PC-9 (cell line): ENCODE data around the gene GRK2. TPM values are rescaled to one million over a fixed set of nuclear protein-coding genes. Genes with fewer than 3 reads are reported as not detected.

Experiments used
- BruUV-seq: library from RNA; stranded (reverse); fragments of 400-500 nt; replicated peaks from 2 replicates; lab custom pipeline; 2021; lab: Mats Ljungman, UMichigan
- CTCF ChIA-PET: fragments of 300-600 bp; sonication (Branson Sonifier 250); formaldehyde crosslinking; loops from one replicate; lab custom pipeline; 2022; ENCODE audit warnings: antibody characterized with exemption; lab: Charles Lee
- POLR2A ChIA-PET: fragments of 300-600 bp; sonication (Branson Sonifier 250); formaldehyde crosslinking; loops from one replicate; lab custom pipeline; 2022; ENCODE audit warnings: antibody characterized with exemption; ENCODE audit not compliant: unreplicated experiment; lab: Charles Lee
- DNase-seq, 2 experiments: peaks; one replicate each; pipeline versions ENCODE4 v3.0.0 to v3.0.0-alpha.2; 2015 to 2022; ENCODE audit warnings: mixed read lengths in 1 of 2
- H2AFZ ChIP-seq: fragments of 200-600 bp; sonication (generic); 2 replicates; pipeline ENCODE4 v1.8.1; 2017; ENCODE audit warnings: antibody characterized with exemption
- H3F3A ChIP-seq: fragments of 200-600 bp; sonication (generic); 2 replicates; pipeline ENCODE4 v1.8.1; 2017; ENCODE audit warnings: antibody characterized with exemption, mild to moderate bottlenecking, low read depth; ENCODE audit not compliant: insufficient read depth
- H3K27ac ChIP-seq: fragments of 200-600 bp; sonication (generic); 2 replicates; pipeline ENCODE4 v1.6.1; 2016; ENCODE audit warnings: mixed run types
- H3K27me3 ChIP-seq: fragments of 200-600 bp; sonication (generic); 2 replicates; pipeline ENCODE4 v1.6.1; 2016; ENCODE audit warnings: low read depth, mixed run types; ENCODE audit not compliant: insufficient read depth
- H3K36me3 ChIP-seq: fragments of 200-600 bp; sonication (generic); 2 replicates; pipeline ENCODE4 v1.6.1; 2016; ENCODE audit warnings: low read depth, mixed run types
- H3K4me1 ChIP-seq: fragments of 200-600 bp; sonication (generic); replicated peaks from 2 replicates; pipeline ENCODE4 v1.6.1; 2016; ENCODE audit warnings: mixed run types; ENCODE audit not compliant: insufficient read depth
- H3K4me2 ChIP-seq: fragments of 200-600 bp; sonication (generic); 2 replicates; pipeline ENCODE4 v1.6.1; 2017; ENCODE audit warnings: mixed run types
- H3K4me3 ChIP-seq: fragments of 200-600 bp; sonication (generic); 2 replicates; pipeline ENCODE4 v1.6.1; 2016; ENCODE audit warnings: mixed run types
- H3K79me2 ChIP-seq: fragments of 200-600 bp; sonication (generic); 2 replicates; pipeline ENCODE4 v1.6.1; 2017; ENCODE audit warnings: low read depth, mixed run types
- H3K9me2 ChIP-seq: fragments of 200-600 bp; sonication (generic); 2 replicates; pipeline ENCODE4 v1.8.1; 2017; ENCODE audit warnings: mild to moderate bottlenecking; ENCODE audit not compliant: insufficient read depth
- H3K9me3 ChIP-seq: fragments of 200-600 bp; sonication (generic); 2 replicates; pipeline ENCODE4 v1.8.1; 2016; ENCODE audit warnings: low read depth; ENCODE audit not compliant: insufficient read depth
- H4K20me1 ChIP-seq: fragments of 200-600 bp; sonication (generic); 2 replicates; pipeline ENCODE4 v1.8.1; 2017; ENCODE audit not compliant: insufficient read depth
- EZH2 ChIP-seq: fragments of 200-600 bp; sonication (generic); IDR thresholded peaks from 2 replicates; pipeline ENCODE4 v1.8.0; 2017; ENCODE audit warnings: antibody characterized with exemption, low read depth
- intact Hi-C: fragments of 100-400 bp; cut with micrococcal nuclease; formaldehyde crosslinking; loops from one replicate; pipeline ENCODE4 v1.10.0; 2022; ENCODE audit not compliant: unreplicated experiment
- total RNA-seq: library from RNA; stranded (reverse); gene quantifications from 2 replicates; pipeline ENCODE4 v1.2.3, GENCODE V29; 2021
- TF ChIP-seq, protein P1 (sequence below): fragments of 200-600 bp; sonication (generic); conservative IDR thresholded peaks from 2 replicates; pipeline ENCODE4 v1.6.1; 2017; ENCODE audit warnings: mixed run types, antibody characterized with exemption, mild to moderate bottlenecking, moderate library complexity

The GRK2 gene
- total RNA-seq, 1 experiment from 2014 or later = 76.7 TPM

DNA sequence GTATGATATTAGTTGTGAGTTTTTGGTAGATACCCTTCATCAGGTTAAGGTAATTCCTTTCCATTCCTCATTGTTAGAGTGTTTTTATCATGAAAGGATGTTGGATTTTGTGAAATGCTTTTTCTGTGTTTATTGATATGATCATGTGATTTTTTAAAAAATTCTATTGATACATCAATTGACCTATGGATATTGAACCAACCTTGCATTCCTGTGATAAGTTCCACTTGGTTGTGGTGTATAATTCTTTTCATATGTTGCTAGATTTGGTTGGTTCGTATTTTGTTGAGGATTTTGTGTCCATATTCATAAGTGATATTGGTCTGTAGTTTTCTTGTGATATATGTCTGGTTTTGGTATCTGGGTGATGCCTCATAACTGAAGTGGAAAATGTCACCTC lies 29.6 kb downstream of the GRK2 start:
- Histone ChIP-seq H3F3A (peaks cover 44% of the 10 kb centered on the region), H3K4me3 (no peak overlapping the region), H3K79me2 (peaks cover 48% of the 10 kb centered on the region), H3K27ac (no peak overlapping the region), H3K27me3 (no peaks in the 10 kb centered on the region), H3K4me2 (no peak overlapping the region), H3K4me1 (peaks cover 30% of the 10 kb centered on the region), H2AFZ (no peak overlapping the region), H4K20me1 (no peaks in the 10 kb centered on the region), H3K36me3 (peaks cover 59% of the 10 kb centered on the region), H3K9me3 (peaks cover 8% of the 10 kb centered on the region), H3K9me2 (no peaks in the 10 kb centered on the region)
- TF ChIP-seq EZH2 = no peak
- TF ChIP-seq, protein P1, sequence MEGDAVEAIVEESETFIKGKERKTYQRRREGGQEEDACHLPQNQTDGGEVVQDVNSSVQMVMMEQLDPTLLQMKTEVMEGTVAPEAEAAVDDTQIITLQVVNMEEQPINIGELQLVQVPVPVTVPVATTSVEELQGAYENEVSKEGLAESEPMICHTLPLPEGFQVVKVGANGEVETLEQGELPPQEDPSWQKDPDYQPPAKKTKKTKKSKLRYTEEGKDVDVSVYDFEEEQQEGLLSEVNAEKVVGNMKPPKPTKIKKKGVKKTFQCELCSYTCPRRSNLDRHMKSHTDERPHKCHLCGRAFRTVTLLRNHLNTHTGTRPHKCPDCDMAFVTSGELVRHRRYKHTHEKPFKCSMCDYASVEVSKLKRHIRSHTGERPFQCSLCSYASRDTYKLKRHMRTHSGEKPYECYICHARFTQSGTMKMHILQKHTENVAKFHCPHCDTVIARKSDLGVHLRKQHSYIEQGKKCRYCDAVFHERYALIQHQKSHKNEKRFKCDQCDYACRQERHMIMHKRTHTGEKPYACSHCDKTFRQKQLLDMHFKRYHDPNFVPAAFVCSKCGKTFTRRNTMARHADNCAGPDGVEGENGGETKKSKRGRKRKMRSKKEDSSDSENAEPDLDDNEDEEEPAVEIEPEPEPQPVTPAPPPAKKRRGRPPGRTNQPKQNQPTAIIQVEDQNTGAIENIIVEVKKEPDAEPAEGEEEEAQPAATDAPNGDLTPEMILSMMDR = no peak
- BruUV-seq = no TSS peak
- POLR2A ChIA-PET = no interaction called here
- no peak for DNase-seq
- CTCF ChIA-PET = no interaction called here
- intact Hi-C loops = no loop called here

DNA sequence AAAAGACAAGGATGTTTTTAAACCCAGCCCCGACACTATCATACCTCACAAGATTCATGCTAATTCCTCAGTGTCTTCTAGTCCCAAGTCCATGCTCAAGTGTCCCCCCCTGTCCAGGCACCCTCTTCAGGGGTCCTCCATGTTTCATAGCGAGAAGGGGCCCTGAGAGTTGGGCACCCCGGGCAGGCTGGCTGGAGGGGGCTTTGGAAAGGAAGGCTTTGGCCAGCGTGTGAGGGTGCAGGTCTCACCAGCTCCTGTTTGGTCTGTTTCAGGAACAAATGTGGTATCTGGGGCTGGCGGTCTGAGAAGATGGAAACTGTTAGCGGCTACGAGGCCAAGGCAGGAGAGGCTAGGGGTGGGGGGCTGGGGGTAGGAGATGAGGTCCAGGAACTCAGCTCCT lies 32.5 kb downstream of the GRK2 start:
- H3K9me2 ChIP-seq = no peaks in the 10 kb centered on the region
- no peaks in the 10 kb centered on the region for H4K20me1 ChIP-seq
- peaks cover 21% of the 10 kb centered on the region for H3K4me1 ChIP-seq
- H3K4me2 ChIP-seq = no peak overlapping the region
- H2AFZ ChIP-seq = no peak overlapping the region
- BruUV-seq = no TSS peak
- DNase-seq = no peak
- H3K4me3 ChIP-seq = no peak overlapping the region
- H3K79me2 ChIP-seq = peaks cover 33% of the 10 kb centered on the region
- CTCF ChIA-PET = no interaction called here
- peaks cover 8% of the 10 kb centered on the region for H3K9me3 ChIP-seq
- H3K27me3 ChIP-seq = no peaks in the 10 kb centered on the region
- intact Hi-C loops = no loop called here
- POLR2A ChIA-PET = no interaction called here
- H3K27ac ChIP-seq = no peak overlapping the region
- peaks cover 36% of the 10 kb centered on the region for H3F3A ChIP-seq
- no peak for TF ChIP-seq EZH2
- TF ChIP-seq, protein P1 = no peak
- peaks cover 48% of the 10 kb centered on the region for H3K36me3 ChIP-seq

DNA sequence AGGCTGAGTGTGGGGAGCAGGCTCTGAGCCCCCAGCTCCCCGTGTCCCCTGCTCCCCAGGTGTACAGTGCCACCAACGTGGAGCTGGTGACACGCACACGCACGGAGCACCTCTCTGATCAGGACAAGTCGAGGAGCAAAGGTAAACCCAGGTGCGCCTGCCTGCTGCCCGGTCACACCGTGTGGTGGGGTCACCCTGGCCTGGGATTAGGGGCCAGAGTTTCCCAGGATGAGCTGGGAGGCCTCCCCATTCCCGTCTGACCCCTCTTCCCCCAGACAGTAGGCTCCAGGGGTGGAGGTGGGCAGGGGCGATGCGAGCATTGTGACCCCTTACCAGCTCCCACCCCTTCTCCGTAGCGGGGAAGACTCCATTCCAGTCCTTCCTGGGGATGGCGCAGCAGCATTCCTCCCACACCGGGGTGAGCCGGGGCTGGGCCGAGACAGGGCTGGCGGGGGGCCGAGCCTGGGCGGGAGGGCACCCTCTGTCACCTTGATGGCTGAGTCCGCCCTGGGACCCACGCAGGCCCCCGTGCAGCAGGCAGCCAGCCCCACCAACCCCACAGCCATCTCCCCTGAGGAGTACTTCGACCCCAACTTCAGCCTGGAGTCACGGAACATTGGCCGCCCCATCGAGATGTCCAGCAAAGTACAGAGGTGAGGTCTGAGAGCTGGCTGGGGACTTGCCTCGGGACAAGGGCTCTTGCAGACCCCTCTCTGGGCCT lies 33.4 kb downstream of the GRK2 start:
- Histone ChIP-seq H3K4me2 (no peak overlapping the region), H3K36me3 (peaks cover 40% of the 10 kb centered on the region), H4K20me1 (no peaks in the 10 kb centered on the region), H3K4me1 (peaks cover 20% of the 10 kb centered on the region), H3K9me3 (peaks cover 8% of the 10 kb centered on the region), H2AFZ (no peak overlapping the region), H3K27me3 (no peaks in the 10 kb centered on the region), H3K9me2 (no peaks in the 10 kb centered on the region), H3K79me2 (peaks cover 33% of the 10 kb centered on the region), H3K27ac (no peak overlapping the region), H3K4me3 (no peak overlapping the region), H3F3A (peaks cover 28% of the 10 kb centered on the region)
- CTCF ChIA-PET = no interaction called here
- TF ChIP-seq, protein P1 = no peak
- TF ChIP-seq EZH2 = no peak
- POLR2A ChIA-PET = no interaction called here
- no TSS peak for BruUV-seq
- no peak for DNase-seq
- intact Hi-C loops = no loop called here
